ENCODE data around the gene ZDHHC20. TPM values are rescaled to one million over a fixed set of nuclear protein-coding genes. Genes with fewer than 3 reads are reported as not detected.
A peak's percentile ranks its signal among the peaks of the same experiment; 100 is the strongest.
"Not testable (repeated sequence)": the region's sequence is repeated elsewhere in the genome, so short reads cannot be mapped to it uniquely, and the experiment has no call there.

The ZDHHC20 gene
- total RNA-seq, 1 experiment from 2014 or later: 129 TPM

GRCh38 chr13:21402586-21403307 lies 56.4 kb downstream of the ZDHHC20 start:
- H3K4me1 ChIP-seq (ENCODE audit: low read length): no peaks in the 10 kb centered on the region
- H3K9me2 ChIP-seq (replicated peaks; ENCODE audit: insufficient read depth, low read length): no peaks in the 10 kb centered on the region
- H4K20me1 ChIP-seq (ENCODE audit: insufficient read depth, low read depth, low read length): no peaks in the 10 kb centered on the region
- DNase-seq: peak; percentile 38
- no peak overlapping the region for H3K4me3 ChIP-seq (ENCODE audit: low read length)
- no peaks in the 10 kb centered on the region for H3K27me3 ChIP-seq (ENCODE audit: low read length)
- no peaks in the 10 kb centered on the region for H3K9me3 ChIP-seq (ENCODE audit: low read length)
- H3K9ac ChIP-seq (ENCODE audit: low read length): no peak overlapping the region
- H3K36me3 ChIP-seq (ENCODE audit: insufficient read depth, low read length): peaks cover 17% of the 10 kb centered on the region; the same call in 1 of the 2 replicates
- H2AFZ ChIP-seq (ENCODE audit: low read length): no peak overlapping the region
- H3K79me2 ChIP-seq (ENCODE audit: low read length): peaks cover 42% of the 10 kb centered on the region
- H3K4me2 ChIP-seq (ENCODE audit: low read depth, low read length, poor library complexity, severe bottlenecking): no peak overlapping the region
- H3K27ac ChIP-seq (ENCODE audit: low read length): no peak overlapping the region

- peak; percentile 31 for DNase-seq
- H3K27ac ChIP-seq (ENCODE audit: low read length): no peak overlapping the region
- no peak overlapping the region for H3K4me2 ChIP-seq (ENCODE audit: low read depth, low read length, poor library complexity, severe bottlenecking)
Measured at GRCh38 chr13:21399741-21400140, 59.4 kb downstream of the ZDHHC20 start.

GRCh38 chr13:21395953-21396352 lies 63.1 kb downstream of the ZDHHC20 start:
- no peaks in the 10 kb centered on the region for H3K27me3 ChIP-seq (ENCODE audit: low read length)
- no peaks in the 10 kb centered on the region for H3K9me3 ChIP-seq (ENCODE audit: low read length)
- H2AFZ ChIP-seq (ENCODE audit: low read length): no peak overlapping the region
- H4K20me1 ChIP-seq (ENCODE audit: insufficient read depth, low read depth, low read length): no peaks in the 10 kb centered on the region
- H3K9me2 ChIP-seq (replicated peaks; ENCODE audit: insufficient read depth, low read length): no peaks in the 10 kb centered on the region
- H3K4me2 ChIP-seq (ENCODE audit: low read depth, low read length, poor library complexity, severe bottlenecking): no peak overlapping the region
- H3K27ac ChIP-seq (ENCODE audit: low read length): no peak overlapping the region
- 0 out of 2 replicates have a peak, but pooled peaks cover 13% of the 10 kb centered on the region for H3K36me3 ChIP-seq (ENCODE audit: insufficient read depth, low read length)
- H3K4me1 ChIP-seq (ENCODE audit: low read length): peaks cover 19% of the 10 kb centered on the region
- peak; percentile 25 for DNase-seq
- H3K9ac ChIP-seq (ENCODE audit: low read length): no peak overlapping the region
- peaks cover 18% of the 10 kb centered on the region for H3K79me2 ChIP-seq (ENCODE audit: low read length)
- no peak overlapping the region for H3K4me3 ChIP-seq (ENCODE audit: low read length)

More at GRCh38 chr13:21399741-21400140, 59.4 kb downstream of the ZDHHC20 start:
- Histone ChIP-seq H3K79me2 (ENCODE audit: low read length) (peaks cover 44% of the 10 kb centered on the region), H3K27me3 (ENCODE audit: low read length) (no peaks in the 10 kb centered on the region), H3K9me2 (replicated peaks; ENCODE audit: insufficient read depth, low read length) (no peaks in the 10 kb centered on the region), H3K36me3 (ENCODE audit: insufficient read depth, low read length) (peaks cover 17% of the 10 kb centered on the region; the same call in 1 of the 2 replicates), H3K9ac (ENCODE audit: low read length) (no peak overlapping the region), H3K4me3 (ENCODE audit: low read length) (no peak overlapping the region), H4K20me1 (ENCODE audit: insufficient read depth, low read depth, low read length) (no peaks in the 10 kb centered on the region), H2AFZ (ENCODE audit: low read length) (no peak overlapping the region), H3K9me3 (ENCODE audit: low read length) (no peaks in the 10 kb centered on the region), H3K4me1 (ENCODE audit: low read length) (no peaks in the 10 kb centered on the region)

- H3K9me3 ChIP-seq (ENCODE audit: low read length): no peaks in the 10 kb centered on the region
- H3K9me2 ChIP-seq (replicated peaks; ENCODE audit: insufficient read depth, low read length): no peaks in the 10 kb centered on the region
- H3K27me3 ChIP-seq (ENCODE audit: low read length): no peaks in the 10 kb centered on the region
- peaks cover 21% of the 10 kb centered on the region for H3K79me2 ChIP-seq (ENCODE audit: low read length)
- no peak overlapping the region for H3K4me2 ChIP-seq (ENCODE audit: low read depth, low read length, poor library complexity, severe bottlenecking)
- peaks cover 18% of the 10 kb centered on the region for H3K4me1 ChIP-seq (ENCODE audit: low read length)
- no peak overlapping the region for H2AFZ ChIP-seq (ENCODE audit: low read length)
- H3K36me3 ChIP-seq (ENCODE audit: insufficient read depth, low read length): peaks cover 54% of the 10 kb centered on the region
- DNase-seq: no peak
- no peak overlapping the region for H3K27ac ChIP-seq (ENCODE audit: low read length)
- no peak overlapping the region for H3K9ac ChIP-seq (ENCODE audit: low read length)
- no peaks in the 10 kb centered on the region for H4K20me1 ChIP-seq (ENCODE audit: insufficient read depth, low read depth, low read length)
- H3K4me3 ChIP-seq (ENCODE audit: low read length): no peak overlapping the region
Measured at GRCh38 chr13:21389124-21389523, 70.0 kb downstream of the ZDHHC20 start.

GRCh38 chr13:21385710-21386109 lies 73.4 kb downstream of the ZDHHC20 start:
- H3K27me3 ChIP-seq (ENCODE audit: low read length): no peaks in the 10 kb centered on the region
- no peaks in the 10 kb centered on the region for H3K4me1 ChIP-seq (ENCODE audit: low read length)
- peaks cover 21% of the 10 kb centered on the region for H3K79me2 ChIP-seq (ENCODE audit: low read length)
- H2AFZ ChIP-seq (ENCODE audit: low read length): no peak overlapping the region
- no peaks in the 10 kb centered on the region for H3K9me3 ChIP-seq (ENCODE audit: low read length)
- no peaks in the 10 kb centered on the region for H3K9me2 ChIP-seq (replicated peaks; ENCODE audit: insufficient read depth, low read length)
- no peak overlapping the region for H3K4me3 ChIP-seq (ENCODE audit: low read length)
- DNase-seq: peak; percentile 1
- no peak overlapping the region for H3K27ac ChIP-seq (ENCODE audit: low read length)
- H3K36me3 ChIP-seq (ENCODE audit: insufficient read depth, low read length): peaks cover 63% of the 10 kb centered on the region
- H4K20me1 ChIP-seq (ENCODE audit: insufficient read depth, low read depth, low read length): no peaks in the 10 kb centered on the region
- no peak overlapping the region for H3K4me2 ChIP-seq (ENCODE audit: low read depth, low read length, poor library complexity, severe bottlenecking)
- no peak overlapping the region for H3K9ac ChIP-seq (ENCODE audit: low read length)

- peak; percentile 31 for DNase-seq
- Histone ChIP-seq H3K4me1 (ENCODE audit: low read length) (no peaks in the 10 kb centered on the region), H4K20me1 (ENCODE audit: insufficient read depth, low read depth, low read length) (no peaks in the 10 kb centered on the region), H2AFZ (ENCODE audit: low read length) (no peak overlapping the region), H3K4me2 (ENCODE audit: low read depth, low read length, poor library complexity, severe bottlenecking) (no peak overlapping the region), H3K4me3 (ENCODE audit: low read length) (no peak overlapping the region), H3K36me3 (ENCODE audit: insufficient read depth, low read length) (peaks cover 41% of the 10 kb centered on the region), H3K9me3 (ENCODE audit: low read length) (no peaks in the 10 kb centered on the region), H3K9ac (ENCODE audit: low read length) (no peak overlapping the region), H3K79me2 (ENCODE audit: low read length) (peaks cover 15% of the 10 kb centered on the region), H3K27ac (ENCODE audit: low read length) (no peak overlapping the region), H3K27me3 (ENCODE audit: low read length) (no peaks in the 10 kb centered on the region), H3K9me2 (replicated peaks; ENCODE audit: insufficient read depth, low read length) (no peaks in the 10 kb centered on the region)
Measured at GRCh38 chr13:21383090-21383489, 76.0 kb downstream of the ZDHHC20 start.

- H2AFZ ChIP-seq (ENCODE audit: low read length): not testable (repeated sequence)
Measured at GRCh38 chr13:21376998-21377985, 81.8 kb downstream of the ZDHHC20 start.

GRCh38 chr13:21372530-21372929 lies 86.6 kb downstream of the ZDHHC20 start:
- no peaks in the 10 kb centered on the region for H4K20me1 ChIP-seq (ENCODE audit: insufficient read depth, low read depth, low read length)
- no peak overlapping the region for H3K4me2 ChIP-seq (ENCODE audit: low read depth, low read length, poor library complexity, severe bottlenecking)
- H3K36me3 ChIP-seq (ENCODE audit: insufficient read depth, low read length): peaks cover 18% of the 10 kb centered on the region; the same call in 1 of the 2 replicates
- no peaks in the 10 kb centered on the region for H3K9me3 ChIP-seq (ENCODE audit: low read length)
- H3K4me1 ChIP-seq (ENCODE audit: low read length): peaks cover 23% of the 10 kb centered on the region
- H3K9ac ChIP-seq (ENCODE audit: low read length): no peak overlapping the region
- H2AFZ ChIP-seq (ENCODE audit: low read length): no peak overlapping the region
- no peaks in the 10 kb centered on the region for H3K9me2 ChIP-seq (replicated peaks; ENCODE audit: insufficient read depth, low read length)
- no peak overlapping the region for H3K27ac ChIP-seq (ENCODE audit: low read length)
- no peak for DNase-seq
- H3K27me3 ChIP-seq (ENCODE audit: low read length): no peaks in the 10 kb centered on the region
- no peaks in the 10 kb centered on the region for H3K79me2 ChIP-seq (ENCODE audit: low read length)
- no peak overlapping the region for H3K4me3 ChIP-seq (ENCODE audit: low read length)

More at GRCh38 chr13:21376998-21377985, 81.8 kb downstream of the ZDHHC20 start:
- DNase-seq: peak; percentile 24
- not testable (repeated sequence) for H4K20me1 ChIP-seq (ENCODE audit: insufficient read depth, low read depth, low read length); H3K4me2 ChIP-seq (ENCODE audit: low read depth, low read length, poor library complexity, severe bottlenecking); H3K9ac ChIP-seq (ENCODE audit: low read length); H3K79me2 ChIP-seq (ENCODE audit: low read length); H3K27ac ChIP-seq (ENCODE audit: low read length); H3K9me3 ChIP-seq (ENCODE audit: low read length); H3K4me3 ChIP-seq (ENCODE audit: low read length); H3K9me2 ChIP-seq (replicated peaks; ENCODE audit: insufficient read depth, low read length); H3K27me3 ChIP-seq (ENCODE audit: low read length)
- Histone ChIP-seq H3K36me3 (ENCODE audit: insufficient read depth, low read length) (peaks cover 17% of the 10 kb centered on the region), H3K4me1 (ENCODE audit: low read length) (peaks cover 23% of the 10 kb centered on the region)
